ENCODE data around the gene ZNF362.

The ZNF362 gene

GRCh38 chr1:33269621-33270020, 13.3 kb downstream of the ZNF362 start:
- DNase-seq, result no peak

GRCh38 chr1:33270379-33270778, 14.1 kb downstream of the ZNF362 start:
- DNase-seq, result no peak

GRCh38 chr1:33270808-33271465, 14.6 kb downstream of the ZNF362 start:
- DNase-seq, result no peak

GRCh38 chr1:33271666-33272505, 15.6 kb downstream of the ZNF362 start:
- DNase-seq, result no peak

GRCh38 chr1:33272509-33272908, 16.2 kb downstream of the ZNF362 start:
- DNase-seq, result no peak

GRCh38 chr1:33272930-33273329, 16.6 kb downstream of the ZNF362 start:
- DNase-seq, result no peak

- DNase-seq, result no peak
These were observed 17.1 kb downstream of the ZNF362 start for GRCh38 chr1:33273406-33273805.

GRCh38 chr1:33273961-33274371, 17.7 kb downstream of the ZNF362 start:
- DNase-seq, result no peak

GRCh38 chr1:33274446-33274845, 18.2 kb downstream of the ZNF362 start:
- DNase-seq, result no peak

GRCh38 chr1:33275195-33275594, 18.9 kb downstream of the ZNF362 start:
- no peak for DNase-seq

- no peak for DNase-seq
These were observed 19.6 kb downstream of the ZNF362 start for GRCh38 chr1:33275706-33276572.

- DNase-seq, result no peak
These were observed 20.4 kb downstream of the ZNF362 start for GRCh38 chr1:33276573-33277298.

GRCh38 chr1:33277488-33278084, 21.3 kb downstream of the ZNF362 start:
- DNase-seq, result no peak

- DNase-seq, result no peak
These were observed 23.9 kb downstream of the ZNF362 start for GRCh38 chr1:33280091-33280661.

- no peak for DNase-seq
These were observed 25.4 kb downstream of the ZNF362 start for GRCh38 chr1:33281554-33282303.

GRCh38 chr1:33282791-33283190, 26.5 kb downstream of the ZNF362 start:
- DNase-seq, result no peak

GRCh38 chr1:33284049-33284448, 27.8 kb downstream of the ZNF362 start:
- no peak for DNase-seq

GRCh38 chr1:33286451-33287185, 30.3 kb downstream of the ZNF362 start:
- no peak for DNase-seq

- no peak for DNase-seq
These were observed 31.0 kb downstream of the ZNF362 start for GRCh38 chr1:33287317-33287716.
